ENCODE measurements around the gene SNCB. TPM values are rescaled to one million over a fixed set of nuclear protein-coding genes. Genes with fewer than 3 reads are reported as not detected.

The SNCB gene
- polyA plus RNA-seq, 4 donors = 0.63 TPM; not detected in 3

- DNase-seq (ENCODE audit: low read depth in 4 of 4, low spot score in 2 of 4) = no peak
These were observed 4.1 kb downstream of the SNCB start for GRCh38 chr5:176625966-176626875.

GRCh38 chr5:176625512-176625911, 4.8 kb downstream of the SNCB start:
- DNase-seq (ENCODE audit: low read depth in 4 of 4, low spot score in 2 of 4) = no peak

- DNase-seq (ENCODE audit: low read depth in 4 of 4, low spot score in 2 of 4) = no peak
These were observed 5.4 kb downstream of the SNCB start for GRCh38 chr5:176624938-176625337.

- DNase-seq (ENCODE audit: low read depth in 4 of 4, low spot score in 2 of 4) = no peak
These were observed 6.2 kb downstream of the SNCB start for GRCh38 chr5:176624142-176624541.

- DNase-seq (ENCODE audit: low read depth in 4 of 4, low spot score in 2 of 4) = no peak
These were observed 8.7 kb downstream of the SNCB start for GRCh38 chr5:176621661-176622079.

GRCh38 chr5:176620333-176620981, 9.9 kb downstream of the SNCB start:
- no peak for DNase-seq (ENCODE audit: low read depth in 4 of 4, low spot score in 2 of 4)

GRCh38 chr5:176619569-176620332, 10.6 kb downstream of the SNCB start:
- DNase-seq (ENCODE audit: low read depth in 4 of 4, low spot score in 2 of 4) = no peak

GRCh38 chr5:176619203-176619568, 11.1 kb downstream of the SNCB start:
- peak in 2 of 4 donors; percentile 39 to 54 for DNase-seq (ENCODE audit: low read depth in 4 of 4, low spot score in 2 of 4)

- no peak for DNase-seq (ENCODE audit: low read depth in 4 of 4, low spot score in 2 of 4)
These were observed 11.6 kb downstream of the SNCB start for GRCh38 chr5:176618783-176619182.

GRCh38 chr5:176616511-176616910, 13.8 kb downstream of the SNCB start:
- DNase-seq (ENCODE audit: low read depth in 4 of 4, low spot score in 2 of 4) = no peak

GRCh38 chr5:176614805-176615478, 15.4 kb downstream of the SNCB start:
- no peak for DNase-seq (ENCODE audit: low read depth in 4 of 4, low spot score in 2 of 4)

- no peak for DNase-seq (ENCODE audit: low read depth in 4 of 4, low spot score in 2 of 4)
These were observed 17.5 kb downstream of the SNCB start for GRCh38 chr5:176612855-176613254.

GRCh38 chr5:176612008-176612407, 18.3 kb downstream of the SNCB start:
- no peak for DNase-seq (ENCODE audit: low read depth in 4 of 4, low spot score in 2 of 4)

GRCh38 chr5:176611435-176611834, 18.9 kb downstream of the SNCB start:
- DNase-seq (ENCODE audit: low read depth in 4 of 4, low spot score in 2 of 4) = peak in 3 of 4 donors; percentile 58 to 80 (median 62)

- no peak for DNase-seq (ENCODE audit: low read depth in 4 of 4, low spot score in 2 of 4)
These were observed 19.9 kb downstream of the SNCB start for GRCh38 chr5:176610435-176610773.

- DNase-seq (ENCODE audit: low read depth in 4 of 4, low spot score in 2 of 4) = peak in 1 of 4 donors; percentile 31
These were observed 20.5 kb downstream of the SNCB start, which contains the start of gene GPRIN1 for GRCh38 chr5:176609724-176610434. Gene GPRIN1 (minus strand): TSS chr5:176610156. CDS start chr5:176599834, 10,322 bp downstream.

GRCh38 chr5:176608937-176609723, 21.2 kb downstream of the SNCB start:
- DNase-seq (ENCODE audit: low read depth in 4 of 4, low spot score in 2 of 4) = no peak

GRCh38 chr5:176608142-176608705, 22.1 kb downstream of the SNCB start:
- DNase-seq (ENCODE audit: low read depth in 4 of 4, low spot score in 2 of 4) = no peak

GRCh38 chr5:176606875-176607274, 23.5 kb downstream of the SNCB start:
- no peak for DNase-seq (ENCODE audit: low read depth in 4 of 4, low spot score in 2 of 4)
